Suppressor macrophage (primary cell): ENCODE results near the gene APOC4.
"Not testable (repeated sequence)": the region's sequence is repeated elsewhere in the genome, so short reads cannot be mapped to it uniquely, and the experiment has no call there.

ENCODE experiments used
- DNase-seq, 4 experiments: peaks; one replicate each; pipeline ENCODE4 v3.0.0-alpha.2; 2020 to 2022

APOC4 gene

GRCh38 chr19:44914433-44915206 is 27.4 kb upstream of the APOC4 start, which contains the start of gene APOC1:
APOC1 (plus strand) TSS chr19:44914608; CDS start chr19:44914892, 284 bp downstream.
- peak; percentile 83 to 90 (median 87) for DNase-seq

- DNase-seq: peak in 3 of 4 experiments; percentile 38 to 57 (median 53)
Measured at GRCh38 chr19:44924243-44924725, 17.8 kb upstream of the APOC4 start.

DNA sequence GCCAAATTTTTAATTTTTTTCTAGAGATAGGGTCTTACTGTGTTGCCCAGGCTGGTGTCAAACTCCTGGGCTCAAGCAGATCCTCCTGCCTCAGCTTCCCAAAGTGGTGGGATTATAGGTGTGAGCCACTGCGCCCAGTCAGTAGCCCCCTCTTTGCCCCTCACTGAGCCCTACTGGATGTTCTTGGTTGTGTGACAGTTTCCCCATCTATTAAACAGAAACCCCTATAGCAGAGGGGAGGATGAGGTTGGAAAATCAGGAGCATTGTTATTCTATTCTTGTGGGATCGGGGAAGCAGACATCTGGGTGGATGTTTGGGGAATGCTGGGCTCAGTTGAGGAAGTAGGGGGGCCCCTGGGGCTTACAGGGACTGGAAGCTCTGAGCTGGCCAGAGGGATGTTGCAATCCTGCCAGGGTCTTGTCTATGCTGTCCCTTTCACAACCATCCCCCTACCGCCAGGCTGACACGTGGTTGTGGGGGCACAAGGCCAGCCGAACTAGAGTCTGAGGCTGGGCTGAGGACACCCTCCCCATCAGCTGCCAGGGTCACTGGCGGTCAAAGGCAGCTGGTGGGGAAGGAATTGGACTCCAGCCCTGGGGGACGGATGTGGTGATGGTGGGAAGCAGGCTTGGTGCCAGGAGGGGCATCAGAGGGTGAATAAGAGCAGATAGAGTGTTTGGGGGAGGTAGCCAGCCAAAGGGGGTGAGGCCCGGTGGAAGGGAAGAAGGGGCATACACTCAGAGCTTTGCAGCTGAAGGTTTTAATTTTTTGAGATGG is 16.7 kb upstream of the APOC4 start:
- peak; percentile 90 to 96 (median 94) for DNase-seq

GRCh38 chr19:44926245-44927077 is 15.6 kb upstream of the APOC4 start:
- not testable (repeated sequence) for DNase-seq

DNA sequence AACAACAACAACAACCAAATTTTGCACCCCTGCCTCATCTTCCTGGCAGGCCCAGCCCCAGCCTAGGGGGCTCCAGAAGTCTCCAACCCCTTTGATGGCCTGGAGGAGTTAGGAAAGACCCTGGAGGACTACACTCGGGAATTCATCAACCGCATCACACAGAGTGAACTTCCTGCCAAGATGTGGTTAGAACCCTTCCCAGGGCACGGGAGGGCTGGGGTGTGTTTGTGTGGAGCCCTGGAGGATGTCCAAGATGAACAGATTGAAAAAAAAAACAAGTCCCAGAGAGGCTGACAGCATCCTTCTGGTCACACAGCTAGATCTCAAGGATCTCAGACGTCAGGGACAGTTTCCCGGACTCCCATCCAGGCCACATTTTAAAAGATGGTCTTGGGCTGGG is 14.3 kb upstream of the APOC4 start:
- no peak for DNase-seq

- DNase-seq: no peak
Measured at GRCh38 chr19:44930088-44930487, 11.9 kb upstream of the APOC4 start.

GRCh38 chr19:44931541-44931940 is 10.5 kb upstream of the APOC4 start:
- DNase-seq: no peak

DNA sequence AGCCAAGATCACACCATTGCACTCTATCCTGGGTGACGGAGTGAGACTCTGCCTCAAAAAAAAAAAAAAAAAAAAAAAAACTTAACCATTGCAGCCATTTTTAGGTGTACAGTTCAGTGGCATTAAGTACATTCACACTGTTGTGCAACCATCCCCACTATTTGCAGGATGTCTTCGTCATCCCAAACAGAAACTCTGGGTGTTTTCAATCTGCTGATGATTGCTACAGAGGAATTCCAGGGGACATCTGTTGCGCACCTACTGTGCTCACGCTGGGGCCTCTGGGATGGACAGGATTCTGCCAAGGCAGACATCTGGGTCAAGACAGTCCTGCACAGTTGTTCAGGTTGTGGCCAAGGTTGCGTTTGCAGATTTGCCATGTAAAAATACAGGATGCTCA is 2.4 kb upstream of the APOC4 start:
- DNase-seq: peak in 3 of 4 experiments; percentile 45 to 54 (median 48)

- peak; percentile 95 to 98 (median 98) for DNase-seq
Measured at GRCh38 chr19:44943801-44944249, 1.8 kb downstream of the APOC4 start.

DNA sequence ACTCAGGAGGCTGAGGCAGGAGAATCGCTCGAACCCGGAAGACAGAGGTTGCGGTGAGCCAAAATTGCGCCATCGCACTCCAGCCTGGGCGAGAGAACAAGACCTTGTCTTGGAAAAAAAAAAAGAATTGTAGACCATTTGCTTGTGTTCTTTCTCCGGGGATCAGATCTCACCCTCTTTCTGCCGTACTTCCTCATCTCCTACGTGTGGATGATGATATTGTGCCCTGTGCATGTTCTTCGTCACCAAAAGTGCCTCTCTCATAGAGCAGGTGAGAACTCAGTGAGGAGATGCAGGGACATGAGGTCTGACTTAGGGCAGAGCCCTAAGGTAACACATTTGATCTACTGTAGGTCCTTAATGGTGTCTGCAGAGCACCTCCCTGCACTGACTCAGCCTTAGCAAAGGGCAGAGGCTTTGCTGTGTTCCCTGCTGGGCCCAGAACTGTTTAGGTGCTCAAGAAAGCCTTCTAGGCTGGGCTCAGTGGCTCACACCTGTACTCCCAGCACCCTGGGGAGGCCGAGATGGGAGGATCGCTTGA is 5.1 kb downstream of the APOC4 start:
- peak in 3 of 4 experiments; percentile 53 to 78 (median 58) for DNase-seq

DNA sequence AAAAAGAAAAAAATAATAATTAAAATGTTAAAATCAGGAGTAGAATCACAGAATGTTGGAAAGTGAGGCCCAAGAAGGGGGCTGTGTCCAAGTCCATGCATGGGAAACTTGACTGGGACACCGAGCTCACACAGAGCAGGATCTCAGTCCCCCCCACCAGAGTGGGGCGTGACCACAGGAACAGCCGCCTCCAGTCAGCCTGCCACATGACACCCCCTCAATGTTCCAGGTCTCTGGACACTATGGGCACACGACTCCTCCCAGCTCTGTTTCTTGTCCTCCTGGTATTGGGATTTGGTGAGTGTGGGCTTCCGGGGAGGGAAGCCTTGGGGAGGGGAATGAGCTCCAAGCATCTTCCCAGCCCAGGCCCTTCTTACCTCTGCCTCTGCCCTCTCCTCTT is 6.2 kb downstream of the APOC4 start:
- DNase-seq: peak in 2 of 4 experiments; percentile 26 to 35

- DNase-seq: no peak
Measured at GRCh38 chr19:44948763-44949374, 6.8 kb downstream of the APOC4 start.

GRCh38 chr19:44949550-44949949 is 7.5 kb downstream of the APOC4 start:
- DNase-seq: no peak

DNA sequence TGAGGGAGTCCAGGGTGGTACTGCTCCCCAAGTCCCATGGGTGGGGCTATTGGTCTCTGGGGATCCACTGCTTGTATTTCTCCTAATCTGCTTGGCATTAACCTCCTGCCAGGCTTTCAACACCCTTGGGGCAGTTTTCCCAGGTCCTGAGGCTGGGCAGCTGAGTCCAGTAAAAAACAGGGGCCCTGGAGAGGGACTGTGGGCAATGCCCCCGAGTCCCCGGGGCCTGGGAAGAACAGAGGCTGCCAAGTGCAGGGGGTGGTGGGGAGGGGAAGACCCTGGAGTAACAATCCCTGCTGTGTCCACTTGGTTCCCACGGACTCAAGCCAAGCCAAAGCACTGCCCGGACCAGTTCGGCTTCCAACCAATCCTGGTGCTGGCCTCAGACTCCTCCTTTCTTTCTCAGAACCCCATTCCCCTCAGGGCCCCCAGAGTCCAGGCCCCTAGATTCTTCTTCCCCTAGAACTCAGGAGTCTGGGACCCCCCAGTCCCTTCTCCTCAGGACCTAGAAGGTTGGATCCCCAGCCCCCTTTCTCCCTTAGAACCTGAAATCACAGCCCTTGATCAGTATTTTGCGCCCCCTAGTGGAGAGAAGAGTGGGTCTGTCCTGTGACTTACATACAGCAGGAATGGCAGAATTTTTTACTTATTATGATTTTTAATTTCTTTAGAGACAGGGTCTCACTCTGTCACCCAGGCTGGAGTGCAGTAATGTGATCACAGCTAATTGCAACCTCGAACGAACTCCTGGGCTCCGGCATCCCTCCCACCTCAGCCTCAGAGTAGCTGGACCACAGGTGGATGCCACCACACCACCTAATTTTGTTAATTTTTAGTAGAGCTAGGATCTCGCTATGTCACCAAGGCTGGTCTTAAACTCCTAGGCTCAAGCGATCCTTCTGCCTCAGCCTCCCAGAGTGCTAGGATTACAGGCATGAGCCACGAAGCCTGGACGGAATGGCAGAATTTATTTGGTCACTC is 9.4 kb downstream of the APOC4 start:
- DNase-seq: peak; percentile 82 to 95 (median 86)

DNA sequence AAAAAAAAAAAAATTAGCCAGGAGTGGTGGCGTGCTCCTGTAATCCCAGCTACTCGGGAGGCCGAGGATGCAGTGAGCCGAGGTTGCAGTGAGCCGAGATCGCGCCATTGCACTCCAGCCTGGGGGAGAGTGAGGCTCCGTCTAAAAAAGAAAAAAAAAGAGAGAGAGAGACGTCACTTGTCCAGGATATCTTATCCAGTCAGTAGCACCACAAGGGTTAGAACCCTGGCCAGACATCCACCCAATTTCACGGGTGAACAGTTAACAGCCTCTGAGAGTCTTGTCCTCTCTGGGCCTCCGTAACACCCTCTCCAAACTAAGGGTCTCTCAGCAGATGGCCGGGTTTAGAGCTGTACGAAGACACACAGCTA is 12.2 kb downstream of the APOC4 start:
- DNase-seq: no peak

DNA sequence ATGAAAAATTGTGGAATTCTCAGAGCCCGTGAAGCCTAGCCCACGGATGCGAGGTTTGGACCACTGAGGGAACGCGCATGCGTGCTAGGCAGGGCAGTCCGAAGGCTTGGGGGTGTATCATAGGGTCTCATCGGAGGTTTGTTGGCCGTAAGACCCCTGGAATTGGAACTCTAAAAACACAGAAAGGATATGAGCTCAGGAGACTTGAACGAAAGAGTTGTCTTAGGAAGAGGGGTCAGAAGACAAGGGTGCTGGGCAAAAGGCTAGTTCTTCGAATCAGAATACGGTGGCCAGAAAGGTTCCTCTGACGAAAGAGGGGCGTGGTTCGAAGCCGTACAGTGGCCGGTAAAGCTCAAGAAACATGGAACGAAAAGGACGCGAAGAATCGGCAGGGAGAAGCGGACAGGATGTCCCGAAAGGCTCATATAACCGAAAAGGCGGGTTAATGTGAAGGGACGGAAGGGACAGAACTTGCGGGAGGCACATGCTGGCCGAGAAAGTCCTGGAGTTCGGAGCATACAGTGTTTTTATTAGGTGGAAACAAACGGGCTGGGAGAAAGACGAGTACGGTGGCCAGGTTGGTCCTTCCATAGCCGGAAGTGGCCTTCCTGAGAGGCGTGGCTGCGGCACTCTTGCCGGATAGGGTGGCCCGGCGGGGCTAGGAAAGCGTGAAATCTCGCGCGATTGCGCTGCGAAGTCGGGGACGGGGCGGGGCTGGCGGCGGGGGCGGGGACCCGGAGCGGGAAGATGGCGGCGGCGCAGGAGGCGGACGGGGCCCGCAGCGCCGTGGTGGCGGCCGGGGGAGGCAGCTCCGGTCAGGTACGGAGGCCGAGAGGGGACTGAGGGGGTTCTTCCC is 12.8 kb downstream of the APOC4 start, which contains the start of gene CLPTM1:
Gene CLPTM1 (plus strand): TSS at position 732 of the 856 bp plus-strand sequence. CDS start 16 bp downstream, at position 748.
- peak; percentile 98 to 100 (median 99) for DNase-seq

DNA sequence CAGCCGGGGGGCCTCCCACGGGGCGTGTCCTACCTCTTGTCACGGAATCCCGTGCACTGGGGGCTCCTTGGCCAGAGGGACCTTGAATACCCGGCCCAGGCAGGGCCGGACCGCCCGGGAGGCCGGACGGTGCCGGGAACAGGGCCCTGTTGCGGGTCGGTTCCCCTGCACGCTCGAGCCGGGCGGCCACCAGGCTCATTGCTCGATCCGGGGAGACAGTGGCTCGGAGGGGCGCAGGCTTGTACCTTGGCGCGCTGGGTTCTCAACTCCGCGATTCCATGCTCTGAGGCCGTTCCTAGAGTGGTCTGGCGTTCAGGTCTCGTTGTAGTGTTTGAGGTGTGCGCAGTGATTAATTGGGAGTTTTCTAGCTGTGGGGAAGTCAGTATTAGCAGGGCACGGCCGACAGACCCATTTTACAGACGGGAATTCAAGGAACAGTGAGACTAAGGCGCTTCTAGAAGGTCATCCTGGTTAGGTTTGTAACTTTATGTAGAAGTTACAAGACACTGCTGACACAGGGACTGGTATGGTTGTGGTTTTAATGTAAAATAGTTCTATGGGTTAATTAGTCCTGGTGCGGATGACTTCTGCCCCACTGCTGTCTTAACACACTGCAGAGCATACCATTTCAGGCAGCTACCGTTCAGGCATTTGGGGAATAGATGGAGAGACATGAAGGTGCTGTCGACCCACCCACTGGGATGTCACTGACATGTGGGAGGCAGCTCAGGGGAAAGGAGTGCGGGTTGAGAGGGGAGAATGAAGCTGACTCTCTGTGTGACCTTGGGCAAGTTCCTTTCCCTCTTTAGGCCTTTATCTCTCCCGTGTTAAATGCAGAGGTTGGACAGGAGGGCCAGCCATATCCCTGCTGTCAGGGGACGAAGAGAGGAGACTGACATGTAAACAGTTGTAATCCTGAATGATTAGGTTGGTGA is 13.7 kb downstream of the APOC4 start:
- DNase-seq: peak in 2 of 4 experiments; percentile 9 to 35

DNA sequence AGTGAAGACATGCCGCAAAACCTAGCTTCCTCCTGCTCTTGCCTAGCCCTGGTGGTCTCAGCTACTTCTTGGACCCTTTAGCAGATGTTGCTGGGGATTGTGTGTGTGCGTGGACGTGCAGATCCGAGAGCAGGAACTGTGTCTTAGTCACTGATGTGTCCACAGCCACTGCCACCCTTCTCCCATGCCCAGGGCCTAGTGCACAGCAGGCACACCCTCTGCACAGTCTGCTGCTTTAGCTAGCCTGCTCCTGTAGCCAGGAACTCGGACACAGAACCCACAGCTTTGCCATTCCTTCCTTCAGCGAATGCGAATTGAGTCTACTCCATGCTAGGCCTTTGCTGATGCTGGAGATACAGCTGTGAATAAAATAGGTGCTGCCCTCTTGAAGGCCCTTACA is 15.5 kb downstream of the APOC4 start:
- DNase-seq: no peak
